Caco-2 (cell line): ENCODE measurements around the gene PCDHGB7. TPM values are rescaled to one million over a fixed set of nuclear protein-coding genes. Genes with fewer than 3 reads are reported as not detected.
"Not testable (repeated sequence)": the region's sequence is repeated elsewhere in the genome, so short reads cannot be mapped to it uniquely, and the experiment has no call there.

Source experiments
- BruUV-seq: library from RNA; stranded (reverse); fragments of 400-500 nt; replicated peaks from 2 replicates; lab custom pipeline; 2021; lab: Mats Ljungman, UMichigan
- CTCF ChIA-PET: fragments of 300-600 bp; sonication (Branson Sonifier 250); formaldehyde crosslinking; loops from one replicate; lab custom pipeline; 2022; ENCODE audit warnings: antibody characterized with exemption; lab: Charles Lee
- POLR2A ChIA-PET: fragments of 300-600 bp; sonication (Branson Sonifier 250); formaldehyde crosslinking; loops from one replicate; lab custom pipeline; 2022; ENCODE audit warnings: antibody characterized with exemption; lab: Charles Lee
- DNase-seq, 2 experiments: peaks; one replicate each; pipeline versions ENCODE4 v3.0.0 to v3.0.0-alpha.2; 2020 to 2022
- H3K27me3 ChIP-seq: replicated peaks from 2 replicates; pipeline ENCODE4 v1.6.0; 2011; ENCODE audit warnings: low read length; ENCODE audit not compliant: control insufficient read depth, insufficient read depth
- H3K36me3 ChIP-seq: 2 replicates; pipeline ENCODE4 v1.5.1; 2011; ENCODE audit warnings: low read length; ENCODE audit not compliant: control insufficient read depth, insufficient read depth
- H3K4me1 ChIP-seq: fragments of 250-450 bp; sonication (Bioruptor Pico); 2 replicates; pipeline ENCODE4 v1.5.1; 2020; ENCODE audit warnings: mild to moderate bottlenecking
- H3K4me3 ChIP-seq: 2 replicates; pipeline ENCODE4 v1.5.1; 2011; ENCODE audit warnings: low read depth, mild to moderate bottlenecking, control low read depth, low read length
- H3K9me3 ChIP-seq: fragments of 250-450 bp; sonication (Bioruptor Pico); 2 replicates; pipeline ENCODE4 v1.5.1; 2020; ENCODE audit warnings: mild to moderate bottlenecking, moderate library complexity
- H3K27ac Mint-ChIP-seq: one replicate; pipeline ENCODE4 v1.8.0; 2022; ENCODE audit warnings: mixed read lengths; ENCODE audit not compliant: unreplicated experiment
- H3K27me3 Mint-ChIP-seq: one replicate; pipeline ENCODE4 v1.8.0; 2022; ENCODE audit warnings: mixed read lengths; ENCODE audit not compliant: insufficient read depth, unreplicated experiment
- H3K36me3 Mint-ChIP-seq: one replicate; pipeline ENCODE4 v1.8.0; 2022; ENCODE audit warnings: mild to moderate bottlenecking, mixed read lengths; ENCODE audit not compliant: insufficient read depth, unreplicated experiment
- H3K4me1 Mint-ChIP-seq: one replicate; pipeline ENCODE4 v1.8.0; 2022; ENCODE audit warnings: low read depth, mixed read lengths; ENCODE audit not compliant: unreplicated experiment
- H3K4me3 Mint-ChIP-seq: one replicate; pipeline ENCODE4 v1.8.0; 2022; ENCODE audit warnings: mild to moderate bottlenecking, moderate library complexity, mixed read lengths; ENCODE audit not compliant: unreplicated experiment
- H3K9me3 Mint-ChIP-seq: one replicate; pipeline ENCODE4 v1.8.0; 2022; ENCODE audit warnings: mixed read lengths; ENCODE audit not compliant: unreplicated experiment
- intact Hi-C: fragments of 100-400 bp; cut with micrococcal nuclease; formaldehyde crosslinking; loops from one replicate; pipeline ENCODE4 v1.10.0; 2022; ENCODE audit not compliant: unreplicated experiment
- total RNA-seq: library from RNA; stranded (reverse); gene quantifications from 2 replicates; pipeline ENCODE4 v1.2.3, GENCODE V29; 2022
- TF ChIP-seq, protein P1 (sequence below), 2 experiments: fragments of 200-600 bp in 1 of 2; IDR thresholded peaks; 1 replicate in 1 of 2; 2 replicates in 1 of 2; pipeline versions ENCODE4 v1.5.1 to v1.8.0; 2011 to 2022; ENCODE audit warnings: antibody characterized with exemption in 1 of 2, control low read depth in 1 of 2, inconsistent platforms in 1 of 2, low read depth in 1 of 2, low read length in 1 of 2, mild to moderate bottlenecking in 1 of 2, moderate library complexity in 1 of 2; ENCODE audit not compliant: insufficient read depth in 1 of 2, severe bottlenecking in 1 of 2, unreplicated experiment in 1 of 2

Gene PCDHGB7
- total RNA-seq, 1 experiment from 2014 or later, result 2.4 TPM

- Mint-ChIP-seq H3K27me3 (no peaks in the 10 kb centered on the region), H3K4me3 (no peak within 1 kb of the TSS), H3K27ac (no peak within 1 kb of the TSS), H3K36me3 (no peaks in the 10 kb centered on the region), H3K9me3 (no peaks in the 10 kb centered on the region), H3K4me1 (no peaks in the 10 kb centered on the region)
- DNase-seq, result no peak
- intact Hi-C loops, result no loop called here
- TF ChIP-seq, protein P1, sequence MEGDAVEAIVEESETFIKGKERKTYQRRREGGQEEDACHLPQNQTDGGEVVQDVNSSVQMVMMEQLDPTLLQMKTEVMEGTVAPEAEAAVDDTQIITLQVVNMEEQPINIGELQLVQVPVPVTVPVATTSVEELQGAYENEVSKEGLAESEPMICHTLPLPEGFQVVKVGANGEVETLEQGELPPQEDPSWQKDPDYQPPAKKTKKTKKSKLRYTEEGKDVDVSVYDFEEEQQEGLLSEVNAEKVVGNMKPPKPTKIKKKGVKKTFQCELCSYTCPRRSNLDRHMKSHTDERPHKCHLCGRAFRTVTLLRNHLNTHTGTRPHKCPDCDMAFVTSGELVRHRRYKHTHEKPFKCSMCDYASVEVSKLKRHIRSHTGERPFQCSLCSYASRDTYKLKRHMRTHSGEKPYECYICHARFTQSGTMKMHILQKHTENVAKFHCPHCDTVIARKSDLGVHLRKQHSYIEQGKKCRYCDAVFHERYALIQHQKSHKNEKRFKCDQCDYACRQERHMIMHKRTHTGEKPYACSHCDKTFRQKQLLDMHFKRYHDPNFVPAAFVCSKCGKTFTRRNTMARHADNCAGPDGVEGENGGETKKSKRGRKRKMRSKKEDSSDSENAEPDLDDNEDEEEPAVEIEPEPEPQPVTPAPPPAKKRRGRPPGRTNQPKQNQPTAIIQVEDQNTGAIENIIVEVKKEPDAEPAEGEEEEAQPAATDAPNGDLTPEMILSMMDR (IDR thresholded peaks at IDR 0.05; ENCODE audit: insufficient read depth in 1 of 2, low read depth in 1 of 2, low read length in 1 of 2, severe bottlenecking in 1 of 2, unreplicated experiment in 1 of 2), result no peak
- ChIA-PET POLR2A (no interaction called here), CTCF (no interaction called here)
- H3K27me3 ChIP-seq, result no peaks in the 10 kb centered on the region
- no peaks in the 10 kb centered on the region for H3K4me1 ChIP-seq
- no peaks in the 10 kb centered on the region for H3K36me3 ChIP-seq
- no peaks in the 10 kb centered on the region; the same call in 1 of the 2 replicates for H3K9me3 ChIP-seq
- no TSS peak for BruUV-seq
- no peak within 1 kb of the TSS for H3K4me3 ChIP-seq
These were observed 34.8 kb upstream of the PCDHGB7 start, which contains the start of gene PCDHGA7 for GRCh38 chr5:141382469-141383294. Gene PCDHGA7, plus strand, starts transcription at chr5:141382742. Its CDS starts 158 bp downstream, at chr5:141382900.

DNA sequence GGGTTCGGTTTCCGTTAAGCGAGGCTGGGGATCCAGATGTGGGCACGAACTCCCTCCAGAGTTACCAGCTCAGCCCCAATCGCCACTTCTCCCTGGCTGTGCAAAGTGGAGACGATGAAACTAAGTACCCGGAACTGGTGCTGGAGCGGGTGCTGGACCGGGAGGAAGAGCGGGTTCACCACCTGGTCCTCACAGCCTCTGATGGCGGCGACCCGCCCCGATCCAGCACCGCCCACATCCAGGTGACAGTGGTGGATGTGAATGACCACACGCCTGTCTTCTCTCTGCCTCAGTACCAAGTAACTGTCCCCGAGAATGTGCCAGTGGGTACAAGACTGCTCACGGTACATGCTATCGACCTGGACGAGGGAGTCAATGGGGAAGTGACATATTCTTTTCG is 34.1 kb upstream of the PCDHGB7 start:
- Mint-ChIP-seq H3K27me3 (no peaks in the 10 kb centered on the region), H3K27ac (no peak overlapping the region), H3K36me3 (no peaks in the 10 kb centered on the region), H3K9me3 (no peaks in the 10 kb centered on the region), H3K4me1 (no peaks in the 10 kb centered on the region), H3K4me3 (no peak overlapping the region)
- Histone ChIP-seq H3K9me3 (no peaks in the 10 kb centered on the region; the same call in 1 of the 2 replicates), H3K36me3 (no peaks in the 10 kb centered on the region), H3K4me1 (no peaks in the 10 kb centered on the region), H3K4me3 (no peak overlapping the region), H3K27me3 (no peaks in the 10 kb centered on the region)
- DNase-seq, result no peak
- ChIA-PET POLR2A (no interaction called here), CTCF (no interaction called here)
- intact Hi-C loops, result no loop called here
- TF ChIP-seq, protein P1 (IDR thresholded peaks at IDR 0.05; ENCODE audit: insufficient read depth in 1 of 2, low read depth in 1 of 2, low read length in 1 of 2, severe bottlenecking in 1 of 2, unreplicated experiment in 1 of 2), result no peak
- BruUV-seq, result no TSS peak

GRCh38 chr5:141384471-141385267 is 32.8 kb upstream of the PCDHGB7 start:
- H3K9me3 ChIP-seq, result no peaks in the 10 kb centered on the region; the same call in 1 of the 2 replicates
- CTCF ChIA-PET, result no interaction called here
- no peak overlapping the region for H3K4me3 Mint-ChIP-seq
- no peaks in the 10 kb centered on the region for H3K27me3 Mint-ChIP-seq
- H3K4me3 ChIP-seq, result no peak overlapping the region
- POLR2A ChIA-PET, result no interaction called here
- H3K36me3 ChIP-seq, result no peaks in the 10 kb centered on the region
- intact Hi-C loops, result no loop called here
- H3K4me1 Mint-ChIP-seq, result no peaks in the 10 kb centered on the region
- no peak overlapping the region for H3K27ac Mint-ChIP-seq
- no peaks in the 10 kb centered on the region for H3K27me3 ChIP-seq
- H3K9me3 Mint-ChIP-seq, result peaks cover 12% of the 10 kb centered on the region
- TF ChIP-seq, protein P1 (IDR thresholded peaks at IDR 0.05; ENCODE audit: insufficient read depth in 1 of 2, low read depth in 1 of 2, low read length in 1 of 2, severe bottlenecking in 1 of 2, unreplicated experiment in 1 of 2), result no peak
- H3K4me1 ChIP-seq, result no peaks in the 10 kb centered on the region
- DNase-seq, result no peak
- BruUV-seq, result no TSS peak
- no peaks in the 10 kb centered on the region for H3K36me3 Mint-ChIP-seq

- H3K4me3 ChIP-seq, POLR2A ChIA-PET, H3K27me3 Mint-ChIP-seq, intact Hi-C loops, DNase-seq, CTCF ChIA-PET, H3K36me3 ChIP-seq, H3K4me1 ChIP-seq, H3K27ac Mint-ChIP-seq, H3K9me3 ChIP-seq, BruUV-seq, H3K4me1 Mint-ChIP-seq, H3K4me3 Mint-ChIP-seq, H3K27me3 ChIP-seq, H3K36me3 Mint-ChIP-seq: not testable (repeated sequence)
- H3K9me3 Mint-ChIP-seq, result peaks cover 19% of the 10 kb centered on the region
These were observed 29.7 kb upstream of the PCDHGB7 start, which contains the start of gene PCDHGB4 for GRCh38 chr5:141387557-141388311. Gene PCDHGB4, plus strand, starts transcription at chr5:141387698. Its CDS starts 187 bp downstream, at chr5:141387885.
